K562 (cell line): Measurements from ENCODE around the gene HES4.

Source experiments
- GATAD2B ChIP-seq: fragments of 450-650 bp; IDR thresholded peaks from 2 replicates; pipeline ENCODE4 v1.6.1; 2017; ENCODE audit warnings: mild to moderate bottlenecking, borderline replicate concordance
- HDAC2 ChIP-seq: fragments of 450-650 bp; IDR thresholded peaks from 2 replicates; pipeline ENCODE4 v1.6.1; 2016; ENCODE audit warnings: mild to moderate bottlenecking
- POLR2AphosphoS5 ChIP-seq: IDR thresholded peaks from 2 replicates; pipeline ENCODE4 v1.6.1; 2011; ENCODE audit warnings: mild to moderate bottlenecking, low read depth, low read length, moderate library complexity; ENCODE audit not compliant: control insufficient read depth, insufficient read depth
- ZFPM2 ChIP-seq: fragments of 250-450 bp; sonication (Bioruptor Pico); IDR thresholded peaks from 2 replicates; pipeline ENCODE4 v1.5.1; 2022; ENCODE audit warnings: mild to moderate bottlenecking
- TF ChIP-seq, protein P1 (sequence below): sonication (generic); formaldehyde crosslinking; IDR thresholded peaks from 2 replicates; pipeline ENCODE4 v1.8.1; 2023; ENCODE audit warnings: missing genetic modification reagents, mild to moderate bottlenecking, borderline replicate concordance

DNA sequence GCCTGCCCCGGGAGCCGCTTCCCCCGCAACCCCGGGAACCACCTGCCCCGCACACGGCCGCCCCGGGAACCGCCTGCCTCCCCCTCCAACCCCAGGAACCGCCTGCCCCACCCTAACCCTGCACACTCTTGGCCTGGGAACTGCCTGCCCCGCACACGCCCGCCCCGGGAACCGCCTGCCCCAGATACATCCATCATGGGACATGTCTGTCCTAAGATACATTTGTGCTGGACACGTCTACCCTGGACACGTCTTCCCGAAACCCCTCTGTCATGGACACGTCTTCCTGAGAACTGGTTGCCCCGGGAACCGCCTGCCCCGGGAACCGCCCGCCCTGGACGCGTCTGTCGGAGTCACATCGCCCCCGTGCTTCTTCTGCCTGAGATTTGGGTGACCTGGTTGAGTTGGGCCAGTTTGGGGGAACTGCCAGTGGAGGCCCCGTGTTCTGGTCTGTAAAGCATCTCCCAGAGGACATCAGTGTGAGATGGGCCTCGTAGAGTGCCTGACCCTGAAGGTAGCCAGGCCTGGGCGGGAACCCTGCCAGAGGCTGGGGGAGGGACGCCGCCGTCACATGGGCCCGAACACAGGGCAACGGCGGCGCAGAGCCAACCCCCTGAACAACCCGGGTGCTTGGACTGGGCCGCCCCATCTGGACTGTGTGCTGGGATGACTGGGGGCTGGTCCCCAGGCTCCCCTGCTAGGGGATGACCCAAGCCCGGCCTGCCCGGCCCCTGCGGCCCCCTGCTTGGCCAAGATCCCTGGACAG lies 21.6 kb downstream of the HES4 start:
- TF ChIP-seq, protein P1, sequence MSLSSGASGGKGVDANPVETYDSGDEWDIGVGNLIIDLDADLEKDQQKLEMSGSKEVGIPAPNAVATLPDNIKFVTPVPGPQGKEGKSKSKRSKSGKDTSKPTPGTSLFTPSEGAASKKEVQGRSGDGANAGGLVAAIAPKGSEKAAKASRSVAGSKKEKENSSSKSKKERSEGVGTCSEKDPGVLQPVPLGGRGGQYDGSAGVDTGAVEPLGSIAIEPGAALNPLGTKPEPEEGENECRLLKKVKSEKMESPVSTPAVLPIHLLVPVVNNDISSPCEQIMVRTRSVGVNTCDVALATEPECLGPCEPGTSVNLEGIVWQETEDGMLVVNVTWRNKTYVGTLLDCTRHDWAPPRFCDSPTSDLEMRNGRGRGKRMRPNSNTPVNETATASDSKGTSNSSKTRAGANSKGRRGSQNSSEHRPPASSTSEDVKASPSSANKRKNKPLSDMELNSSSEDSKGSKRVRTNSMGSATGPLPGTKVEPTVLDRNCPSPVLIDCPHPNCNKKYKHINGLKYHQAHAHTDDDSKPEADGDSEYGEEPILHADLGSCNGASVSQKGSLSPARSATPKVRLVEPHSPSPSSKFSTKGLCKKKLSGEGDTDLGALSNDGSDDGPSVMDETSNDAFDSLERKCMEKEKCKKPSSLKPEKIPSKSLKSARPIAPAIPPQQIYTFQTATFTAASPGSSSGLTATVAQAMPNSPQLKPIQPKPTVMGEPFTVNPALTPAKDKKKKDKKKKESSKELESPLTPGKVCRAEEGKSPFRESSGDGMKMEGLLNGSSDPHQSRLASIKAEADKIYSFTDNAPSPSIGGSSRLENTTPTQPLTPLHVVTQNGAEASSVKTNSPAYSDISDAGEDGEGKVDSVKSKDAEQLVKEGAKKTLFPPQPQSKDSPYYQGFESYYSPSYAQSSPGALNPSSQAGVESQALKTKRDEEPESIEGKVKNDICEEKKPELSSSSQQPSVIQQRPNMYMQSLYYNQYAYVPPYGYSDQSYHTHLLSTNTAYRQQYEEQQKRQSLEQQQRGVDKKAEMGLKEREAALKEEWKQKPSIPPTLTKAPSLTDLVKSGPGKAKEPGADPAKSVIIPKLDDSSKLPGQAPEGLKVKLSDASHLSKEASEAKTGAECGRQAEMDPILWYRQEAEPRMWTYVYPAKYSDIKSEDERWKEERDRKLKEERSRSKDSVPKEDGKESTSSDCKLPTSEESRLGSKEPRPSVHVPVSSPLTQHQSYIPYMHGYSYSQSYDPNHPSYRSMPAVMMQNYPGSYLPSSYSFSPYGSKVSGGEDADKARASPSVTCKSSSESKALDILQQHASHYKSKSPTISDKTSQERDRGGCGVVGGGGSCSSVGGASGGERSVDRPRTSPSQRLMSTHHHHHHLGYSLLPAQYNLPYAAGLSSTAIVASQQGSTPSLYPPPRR (CRISPR knock-in tag): no peak
- no peak for TF ChIP-seq ZFPM2 (CRISPR knock-in tag)
- no peak for TF ChIP-seq POLR2AphosphoS5
- no peak for TF ChIP-seq HDAC2
- no peak for TF ChIP-seq GATAD2B
